Trophoblast cell (in vitro differentiated cells and primary cell): Measurements from ENCODE around the gene UBXN6.

Source experiments
- DNase-seq, 2 donors: peaks; one replicate each; pipeline ENCODE4 v3.0.0-alpha.2; 2016
- H2AFZ ChIP-seq: 2 replicates; pipeline ENCODE4 v1.6.1; 2013; ENCODE audit warnings: low read length, moderate library complexity, mild to moderate bottlenecking; ENCODE audit not compliant: insufficient read depth, poor library complexity
- H2AK5ac ChIP-seq: 2 replicates; pipeline ENCODE4 v1.6.1; 2013; ENCODE audit warnings: mild to moderate bottlenecking, low read length
- H2BK120ac ChIP-seq: 2 replicates; pipeline ENCODE4 v1.6.1; 2013; ENCODE audit warnings: low read length, mild to moderate bottlenecking, moderate library complexity; ENCODE audit not compliant: insufficient read depth, poor library complexity
- H2BK12ac ChIP-seq: 2 replicates; pipeline ENCODE4 v1.6.1; 2013; ENCODE audit warnings: mild to moderate bottlenecking, low read length, moderate library complexity
- H2BK5ac ChIP-seq: 2 replicates; pipeline ENCODE4 v1.6.1; 2013; ENCODE audit warnings: low read length, low read depth, moderate library complexity, mild to moderate bottlenecking; ENCODE audit not compliant: poor library complexity
- H3K14ac ChIP-seq: 2 replicates; pipeline ENCODE4 v1.6.1; 2013; ENCODE audit warnings: mild to moderate bottlenecking, low read length
- H3K18ac ChIP-seq: 2 replicates; pipeline ENCODE4 v1.6.1; 2013; ENCODE audit warnings: mild to moderate bottlenecking, low read length
- H3K23ac ChIP-seq: 2 replicates; pipeline ENCODE4 v1.6.1; 2013; ENCODE audit warnings: low read length
- H3K27ac ChIP-seq: 2 replicates; pipeline ENCODE4 v1.5.1; 2013; ENCODE audit warnings: low read depth, mild to moderate bottlenecking, inconsistent platforms, low read length, moderate library complexity
- H3K27me3 ChIP-seq: 2 replicates; pipeline ENCODE4 v1.6.1; 2013; ENCODE audit warnings: inconsistent platforms, mild to moderate bottlenecking, low read length, moderate library complexity; ENCODE audit not compliant: insufficient read depth
- H3K36me3 ChIP-seq, 2 experiments: 1 replicate in 1 of 2; 2 replicates in 1 of 2; pipeline ENCODE4 v1.6.1; 2013; ENCODE audit warnings: low read length in 2 of 2, mild to moderate bottlenecking in 2 of 2, moderate library complexity in 1 of 2; ENCODE audit not compliant: insufficient read depth in 2 of 2, control insufficient read depth in 1 of 2
- H3K4ac ChIP-seq: 2 replicates; pipeline ENCODE4 v1.6.1; 2013; ENCODE audit warnings: low read depth, mild to moderate bottlenecking, low read length, moderate library complexity
- H3K4me1 ChIP-seq, 2 experiments: 1 replicate in 1 of 2; 2 replicates in 1 of 2; pipeline ENCODE4 v1.6.1; 2013; ENCODE audit warnings: low read length in 2 of 2, mild to moderate bottlenecking in 2 of 2, moderate library complexity in 1 of 2; ENCODE audit not compliant: insufficient read depth in 2 of 2, control insufficient read depth in 1 of 2
- H3K4me2 ChIP-seq: 2 replicates; pipeline ENCODE4 v1.6.1; 2013; ENCODE audit warnings: inconsistent platforms, mild to moderate bottlenecking, low read length, moderate library complexity
- H3K4me3 ChIP-seq: 2 replicates; pipeline ENCODE4 v1.5.1; 2013; ENCODE audit warnings: mild to moderate bottlenecking, low read depth, low read length, inconsistent platforms
- H3K79me1 ChIP-seq: one replicate; pipeline ENCODE4 v1.6.1; 2013; ENCODE audit warnings: low read length
- H3K79me2 ChIP-seq: 2 replicates; pipeline ENCODE4 v1.6.1; 2013; ENCODE audit warnings: low read length, mild to moderate bottlenecking; ENCODE audit not compliant: control insufficient read depth, insufficient read depth, poor library complexity
- H3K9ac ChIP-seq: 2 replicates; pipeline ENCODE4 v1.6.1; 2013; ENCODE audit warnings: mild to moderate bottlenecking, low read length
- H3K9me3 ChIP-seq: 2 replicates; pipeline ENCODE4 v1.6.1; 2013; ENCODE audit warnings: low read depth, mild to moderate bottlenecking, control low read depth, inconsistent platforms, low read length; ENCODE audit not compliant: insufficient read depth
- H4K12ac ChIP-seq: 2 replicates; pipeline ENCODE4 v1.6.1; 2013; ENCODE audit warnings: low read depth, mild to moderate bottlenecking, low read length, moderate library complexity
- H4K8ac ChIP-seq: 2 replicates; pipeline ENCODE4 v1.6.1; 2013; ENCODE audit warnings: low read depth, mild to moderate bottlenecking, low read length, moderate library complexity
- H4K91ac ChIP-seq: one replicate; pipeline ENCODE4 v1.6.1; 2013; ENCODE audit warnings: low read depth, mild to moderate bottlenecking, low read length, moderate library complexity
- WGBS: extraction: QIAGEN DNeasy Blood & Tissue Kit; methylation state at CpG from one replicate; pipeline ENCODE4 v1.1.7; 2013; ENCODE audit warnings: missing lambda C conversion rate; ENCODE audit not compliant: insufficient read length, insufficient coverage; ENCODE audit errors: extremely low coverage; 5-methylcytosine and 5-hydroxymethylcytosine counted together

The UBXN6 gene

GRCh38 chr19:4400135-4400936 lies 57.3 kb downstream of the UBXN6 start, which contains the start of gene SH3GL1:
SH3GL1 (minus strand) TSS chr19:4400547; CDS start chr19:4400368, 179 bp downstream.
- Histone ChIP-seq H3K36me3 (peaks cover 13 to 15% of the 10 kb centered on the region in 2 experiments), H3K4me1 (peaks cover 4 to 12% of the 10 kb centered on the region in 2 experiments), H3K23ac (peak within 1 kb of the TSS; percentile 63), H3K79me1 (peaks cover 19% of the 10 kb centered on the region), H2AK5ac (peak within 1 kb of the TSS; percentile 82), H3K27me3 (no peaks in the 10 kb centered on the region), H4K12ac (peak within 1 kb of the TSS; percentile 80), H2AFZ (peak within 1 kb of the TSS; percentile 86), H3K27ac (peak within 1 kb of the TSS; percentile 82), H2BK120ac (peak within 1 kb of the TSS; percentile 86), H2BK5ac (peak within 1 kb of the TSS; percentile 98), H3K4me3 (peak within 1 kb of the TSS; percentile 96), H4K8ac (peak within 1 kb of the TSS; percentile 97), H2BK12ac (peak within 1 kb of the TSS; percentile 62), H3K9me3 (no peaks in the 10 kb centered on the region), H3K9ac (peak within 1 kb of the TSS; percentile 94), H3K79me2 (peaks cover 29% of the 10 kb centered on the region), H3K18ac (peak within 1 kb of the TSS; percentile 99), H4K91ac (peak within 1 kb of the TSS; percentile 96), H3K14ac (peak within 1 kb of the TSS; percentile 99), H3K4me2 (peak within 1 kb of the TSS; percentile 77), H3K4ac (peak within 1 kb of the TSS; percentile 96)
- peak; percentile 88 to 99 for DNase-seq
- no CpG with 5 or more reads among the region's 90 CpGs for WGBS

GRCh38 chr19:4399812-4400134 lies 57.8 kb downstream of the UBXN6 start:
- peak overlapping the region; percentile 99 for H3K18ac ChIP-seq
- H3K36me3 ChIP-seq, result peaks cover 13 to 19% of the 10 kb centered on the region in 2 experiments
- H3K79me1 ChIP-seq, result peaks cover 19% of the 10 kb centered on the region
- H3K9me3 ChIP-seq, result no peaks in the 10 kb centered on the region
- H2BK5ac ChIP-seq, result peak overlapping the region; percentile 98
- no peak overlapping the region for H2BK12ac ChIP-seq
- peak overlapping the region; percentile 94 for H3K9ac ChIP-seq
- H3K4me3 ChIP-seq, result peak overlapping the region; percentile 96
- peaks cover 6 to 13% of the 10 kb centered on the region in 2 experiments for H3K4me1 ChIP-seq
- peak overlapping the region; percentile 77 for H3K4me2 ChIP-seq
- peak overlapping the region; percentile 96 for H3K4ac ChIP-seq
- peak overlapping the region; percentile 80 for H4K12ac ChIP-seq
- peaks cover 29% of the 10 kb centered on the region for H3K79me2 ChIP-seq
- no peaks in the 10 kb centered on the region for H3K27me3 ChIP-seq
- peak overlapping the region; percentile 82 for H2AK5ac ChIP-seq
- H3K27ac ChIP-seq, result peak overlapping the region; percentile 82
- DNase-seq, result peak in 1 of 2 donors; percentile 47
- peak overlapping the region; percentile 63 for H3K23ac ChIP-seq
- peak overlapping the region; percentile 99 for H3K14ac ChIP-seq
- peak overlapping the region; percentile 86 for H2AFZ ChIP-seq
- WGBS, result no CpG with 5 or more reads among the region's 12 CpGs
- peak overlapping the region; percentile 86 for H2BK120ac ChIP-seq
- H4K8ac ChIP-seq, result peak overlapping the region; percentile 97
- peak overlapping the region; percentile 96 for H4K91ac ChIP-seq

- Histone ChIP-seq H3K4ac (peak overlapping the region; percentile 78), H3K9ac (peak overlapping the region; percentile 35), H2BK120ac (no peak overlapping the region), H2BK12ac (no peak overlapping the region), H4K91ac (no peak overlapping the region), H3K4me1 (peaks cover 17 to 23% of the 10 kb centered on the region in 2 experiments), H3K36me3 (peaks cover 14 to 19% of the 10 kb centered on the region in 2 experiments), H3K4me2 (no peak overlapping the region), H3K9me3 (no peaks in the 10 kb centered on the region), H2AK5ac (no peak overlapping the region), H3K4me3 (no peak overlapping the region), H3K27ac (no peak overlapping the region), H3K14ac (no peak overlapping the region), H2AFZ (no peak overlapping the region), H3K23ac (no peak overlapping the region), H3K27me3 (no peaks in the 10 kb centered on the region), H2BK5ac (no peak overlapping the region), H4K8ac (no peak overlapping the region), H3K79me2 (peaks cover 28% of the 10 kb centered on the region), H3K79me1 (peaks cover 12% of the 10 kb centered on the region), H3K18ac (no peak overlapping the region), H4K12ac (no peak overlapping the region)
- WGBS, result no CpG with 5 or more reads among the region's 15 CpGs
- peak in 1 of 2 donors; percentile 20 for DNase-seq
These were observed 60.4 kb downstream of the UBXN6 start for GRCh38 chr19:4396949-4397783.
